ENCODE results near the gene ZNF576.
"Not testable (repeated sequence)": the region's sequence is repeated elsewhere in the genome, so short reads cannot be mapped to it uniquely, and the experiment has no call there.

Gene ZNF576

GRCh38 chr19:43595999-43596841 lies at the start of gene ZNF576, which contains the start of gene IRGQ:
Gene ZNF576, plus strand, starts transcription at chr19:43596595. Its CDS starts 514 bp downstream, at chr19:43597109.
Gene IRGQ, minus strand, starts transcription at chr19:43596134. Its CDS starts 796 bp downstream, at chr19:43595338.
- intact Hi-C loops (cut with DNase I): loop anchor here (1.0 to 10.0 kb wide), 3 partner anchors 21 to 61 kb away; partner anchors contain the start of genes PINLYP, XRCC1 and ZNF575
- DNase-seq: peak; percentile 95 to 100 (median 99)

- intact Hi-C loops (cut with DNase I); DNase-seq: not testable (repeated sequence)
Measured at GRCh38 chr19:43547926-43548325, 48.5 kb upstream of the ZNF576 start.

GRCh38 chr19:43548706-43549105 lies 47.7 kb upstream of the ZNF576 start:
- no peak for DNase-seq
- intact Hi-C loops (cut with DNase I): no loop called here

GRCh38 chr19:43551399-43552197 lies 44.8 kb upstream of the ZNF576 start:
- intact Hi-C loops (cut with DNase I): no loop called here
- DNase-seq: no peak

- intact Hi-C loops (cut with DNase I): no loop called here
- DNase-seq: no peak
Measured at GRCh38 chr19:43552198-43552450, 44.3 kb upstream of the ZNF576 start.

GRCh38 chr19:43552616-43553015 lies 43.8 kb upstream of the ZNF576 start:
- intact Hi-C loops (cut with DNase I): no loop called here
- no peak for DNase-seq

GRCh38 chr19:43553656-43554055 lies 42.7 kb upstream of the ZNF576 start:
- no peak for DNase-seq
- intact Hi-C loops (cut with DNase I): no loop called here

GRCh38 chr19:43554317-43554895 lies 42.0 kb upstream of the ZNF576 start:
- no peak for DNase-seq
- intact Hi-C loops (cut with DNase I): no loop called here

- intact Hi-C loops (cut with DNase I): no loop called here
- DNase-seq: peak; percentile 71 to 94 (median 85)
Measured at GRCh38 chr19:43555185-43555770, 41.1 kb upstream of the ZNF576 start.

- intact Hi-C loops (cut with DNase I): no loop called here
Measured at GRCh38 chr19:43560687-43561086, 35.7 kb upstream of the ZNF576 start.

GRCh38 chr19:43561139-43561970 lies 35.0 kb upstream of the ZNF576 start:
- DNase-seq: no peak
- intact Hi-C loops (cut with DNase I): no loop called here

More at GRCh38 chr19:43560687-43561086, 35.7 kb upstream of the ZNF576 start:
- DNase-seq: peak in 2 of 42 donors; percentile 14 to 51

- DNase-seq: no peak
- intact Hi-C loops (cut with DNase I): no loop called here
Measured at GRCh38 chr19:43562226-43562697, 34.1 kb upstream of the ZNF576 start.

GRCh38 chr19:43562698-43563241 lies 33.6 kb upstream of the ZNF576 start:
- intact Hi-C loops (cut with DNase I): no loop called here
- peak; percentile 45 to 92 (median 76) for DNase-seq

GRCh38 chr19:43563816-43564457 lies 32.5 kb upstream of the ZNF576 start:
- no peak for DNase-seq
- intact Hi-C loops (cut with DNase I): no loop called here

GRCh38 chr19:43564800-43565199 lies 31.6 kb upstream of the ZNF576 start:
- intact Hi-C loops (cut with DNase I): no loop called here
- DNase-seq: peak in 3 of 42 donors; percentile 14 to 32 (median 31)

- intact Hi-C loops (cut with DNase I): no loop called here
- DNase-seq: no peak
Measured at GRCh38 chr19:43569657-43570056, 26.7 kb upstream of the ZNF576 start.

- intact Hi-C loops (cut with DNase I): no loop called here
- no peak for DNase-seq
Measured at GRCh38 chr19:43570174-43570791, 26.1 kb upstream of the ZNF576 start.
